ENCODE data around the gene BCO1. TPM values are rescaled to one million over a fixed set of nuclear protein-coding genes. Genes with fewer than 3 reads are reported as not detected.
"Not testable (repeated sequence)": the region's sequence is repeated elsewhere in the genome, so short reads cannot be mapped to it uniquely, and the experiment has no call there.

The BCO1 gene
- 0.05 TPM for polyA plus RNA-seq (ENCODE audit: insufficient read length)

GRCh38 chr16:81238296-81239011, at the start of gene BCO1:
Gene BCO1, plus strand, starts transcription at chr16:81238689. Its CDS starts 220 bp downstream, at chr16:81238909.
- DNase-seq (ENCODE audit: low read depth) = peak; percentile 17

GRCh38 chr16:81189100-81189664, 49.3 kb upstream of the BCO1 start:
- no peak for DNase-seq (ENCODE audit: low read depth)

- DNase-seq (ENCODE audit: low read depth) = no peak
Observed at GRCh38 chr16:81190667-81191066, 47.8 kb upstream of the BCO1 start.

GRCh38 chr16:81195885-81196534, 42.5 kb upstream of the BCO1 start:
- no peak for DNase-seq (ENCODE audit: low read depth)

- no peak for DNase-seq (ENCODE audit: low read depth)
Observed at GRCh38 chr16:81198635-81199034, 39.9 kb upstream of the BCO1 start.

GRCh38 chr16:81201267-81201666, 37.2 kb upstream of the BCO1 start:
- no peak for DNase-seq (ENCODE audit: low read depth)

GRCh38 chr16:81204798-81205680, 33.5 kb upstream of the BCO1 start:
- DNase-seq (ENCODE audit: low read depth) = peak; percentile 70

GRCh38 chr16:81207076-81207475, 31.4 kb upstream of the BCO1 start:
- no peak for DNase-seq (ENCODE audit: low read depth)

GRCh38 chr16:81210807-81211206, 27.7 kb upstream of the BCO1 start:
- DNase-seq (ENCODE audit: low read depth) = no peak

GRCh38 chr16:81212830-81213465, 25.5 kb upstream of the BCO1 start:
- DNase-seq (ENCODE audit: low read depth) = no peak

- no peak for DNase-seq (ENCODE audit: low read depth)
Observed at GRCh38 chr16:81214745-81215166, 23.7 kb upstream of the BCO1 start.

GRCh38 chr16:81216114-81216513, 22.4 kb upstream of the BCO1 start:
- DNase-seq (ENCODE audit: low read depth) = no peak

GRCh38 chr16:81216706-81217105, 21.8 kb upstream of the BCO1 start:
- no peak for DNase-seq (ENCODE audit: low read depth)

GRCh38 chr16:81219151-81219550, 19.3 kb upstream of the BCO1 start:
- DNase-seq (ENCODE audit: low read depth) = no peak

GRCh38 chr16:81220349-81220748, 18.1 kb upstream of the BCO1 start:
- DNase-seq (ENCODE audit: low read depth) = no peak

GRCh38 chr16:81221731-81222130, 16.8 kb upstream of the BCO1 start:
- DNase-seq (ENCODE audit: low read depth) = no peak

GRCh38 chr16:81224824-81225223, 13.7 kb upstream of the BCO1 start:
- no peak for DNase-seq (ENCODE audit: low read depth)

GRCh38 chr16:81225697-81226096, 12.8 kb upstream of the BCO1 start:
- DNase-seq (ENCODE audit: low read depth) = not testable (repeated sequence)

GRCh38 chr16:81227785-81228184, 10.7 kb upstream of the BCO1 start:
- no peak for DNase-seq (ENCODE audit: low read depth)

GRCh38 chr16:81229811-81230210, 8.7 kb upstream of the BCO1 start:
- no peak for DNase-seq (ENCODE audit: low read depth)

- no peak for DNase-seq (ENCODE audit: low read depth)
Observed at GRCh38 chr16:81231014-81231413, 7.5 kb upstream of the BCO1 start.
